Measurements from ENCODE around the gene ATP2B3. TPM values are rescaled to one million over a fixed set of nuclear protein-coding genes. Genes with fewer than 3 reads are reported as not detected.
A peak's percentile ranks its signal among the peaks of the same experiment; 100 is the strongest.

ATP2B3 gene
- total and polyA plus RNA-seq, 8 donors = 0.03 to 0.12 (median 0.04) TPM; not detected in 2

DNA sequence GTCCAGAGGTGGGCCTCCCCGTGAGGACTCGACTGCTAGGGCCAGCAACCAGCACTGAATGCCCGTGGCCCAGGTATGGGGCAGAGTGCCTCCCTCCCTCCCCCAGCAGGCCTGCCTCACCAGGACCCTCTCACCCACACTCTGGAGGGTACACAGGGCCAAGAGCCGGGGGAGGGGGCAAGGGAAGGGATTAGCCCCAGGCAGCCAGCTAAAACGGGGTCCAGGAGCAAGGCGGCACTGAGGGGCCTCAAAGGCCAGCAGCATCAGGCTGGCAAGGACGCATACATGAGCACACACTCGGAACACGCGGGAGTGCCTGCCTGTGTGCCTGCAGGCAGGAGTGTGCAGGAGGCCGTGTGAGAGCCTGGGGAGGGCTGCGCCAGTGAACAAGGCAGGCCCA is 111.2 kb downstream of the ATP2B3 start:
- no peaks in the 10 kb centered on the region for H3K36me3 ChIP-seq
- no peak for FAIRE-seq
- no peak overlapping the region for H3K27ac ChIP-seq
- H3K27me3 ChIP-seq = peaks cover 0 to under 1% (median 0%) of the 10 kb centered on the region in 4 donors
- 77 to 87% methylated on average over 10 to 12 of the region's 12 CpGs for WGBS, 2 donors
- TF ChIP-seq, protein P1, sequence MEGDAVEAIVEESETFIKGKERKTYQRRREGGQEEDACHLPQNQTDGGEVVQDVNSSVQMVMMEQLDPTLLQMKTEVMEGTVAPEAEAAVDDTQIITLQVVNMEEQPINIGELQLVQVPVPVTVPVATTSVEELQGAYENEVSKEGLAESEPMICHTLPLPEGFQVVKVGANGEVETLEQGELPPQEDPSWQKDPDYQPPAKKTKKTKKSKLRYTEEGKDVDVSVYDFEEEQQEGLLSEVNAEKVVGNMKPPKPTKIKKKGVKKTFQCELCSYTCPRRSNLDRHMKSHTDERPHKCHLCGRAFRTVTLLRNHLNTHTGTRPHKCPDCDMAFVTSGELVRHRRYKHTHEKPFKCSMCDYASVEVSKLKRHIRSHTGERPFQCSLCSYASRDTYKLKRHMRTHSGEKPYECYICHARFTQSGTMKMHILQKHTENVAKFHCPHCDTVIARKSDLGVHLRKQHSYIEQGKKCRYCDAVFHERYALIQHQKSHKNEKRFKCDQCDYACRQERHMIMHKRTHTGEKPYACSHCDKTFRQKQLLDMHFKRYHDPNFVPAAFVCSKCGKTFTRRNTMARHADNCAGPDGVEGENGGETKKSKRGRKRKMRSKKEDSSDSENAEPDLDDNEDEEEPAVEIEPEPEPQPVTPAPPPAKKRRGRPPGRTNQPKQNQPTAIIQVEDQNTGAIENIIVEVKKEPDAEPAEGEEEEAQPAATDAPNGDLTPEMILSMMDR (IDR thresholded peaks at IDR 0.05) = no peak
- intact Hi-C loops (cut with DNase I) = no loop called here
- no peaks in the 10 kb centered on the region for H3K4me1 ChIP-seq
- ATAC-seq = no peak
- H3K9me3 ChIP-seq = no peaks in the 10 kb centered on the region
- H3K4me3 ChIP-seq = no peak overlapping the region
- peak in 2 of 6 donors; percentile 42 to 49 for DNase-seq

DNA sequence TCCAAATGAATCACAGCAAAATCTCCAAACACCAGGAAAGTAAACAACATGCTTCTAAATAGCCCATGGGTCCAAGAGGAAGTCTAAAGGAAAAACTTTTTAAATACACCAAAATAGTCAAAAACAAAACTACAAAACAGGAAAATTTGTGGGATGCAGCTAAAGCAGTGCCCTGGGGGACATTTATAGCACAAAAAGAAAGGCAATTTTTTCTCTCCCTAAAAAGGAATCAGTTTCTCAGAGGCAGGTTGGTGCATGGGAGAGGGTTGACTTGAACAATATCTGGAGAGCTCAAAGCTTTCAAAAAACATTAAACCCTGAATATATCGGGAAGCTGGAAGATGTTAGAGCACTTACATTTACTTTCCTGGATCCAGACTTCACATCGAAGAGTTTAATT is 113.9 kb downstream of the ATP2B3 start:
- H3K4me1 ChIP-seq = no peaks in the 10 kb centered on the region
- FAIRE-seq (no peak), DNase-seq (no peak), ATAC-seq (no peak)
- 86 to 89% methylated on average over 2 of the region's 2 CpGs for WGBS, 2 donors
- H3K27ac ChIP-seq = no peak overlapping the region
- H3K9me3 ChIP-seq = no peaks in the 10 kb centered on the region
- TF ChIP-seq, protein P1 (IDR thresholded peaks at IDR 0.05) = no peak
- intact Hi-C loops (cut with DNase I) = no loop called here
- no peak overlapping the region for H3K4me3 ChIP-seq
- no peaks in the 10 kb centered on the region for H3K36me3 ChIP-seq
- H3K27me3 ChIP-seq = no peaks in the 10 kb centered on the region

DNA sequence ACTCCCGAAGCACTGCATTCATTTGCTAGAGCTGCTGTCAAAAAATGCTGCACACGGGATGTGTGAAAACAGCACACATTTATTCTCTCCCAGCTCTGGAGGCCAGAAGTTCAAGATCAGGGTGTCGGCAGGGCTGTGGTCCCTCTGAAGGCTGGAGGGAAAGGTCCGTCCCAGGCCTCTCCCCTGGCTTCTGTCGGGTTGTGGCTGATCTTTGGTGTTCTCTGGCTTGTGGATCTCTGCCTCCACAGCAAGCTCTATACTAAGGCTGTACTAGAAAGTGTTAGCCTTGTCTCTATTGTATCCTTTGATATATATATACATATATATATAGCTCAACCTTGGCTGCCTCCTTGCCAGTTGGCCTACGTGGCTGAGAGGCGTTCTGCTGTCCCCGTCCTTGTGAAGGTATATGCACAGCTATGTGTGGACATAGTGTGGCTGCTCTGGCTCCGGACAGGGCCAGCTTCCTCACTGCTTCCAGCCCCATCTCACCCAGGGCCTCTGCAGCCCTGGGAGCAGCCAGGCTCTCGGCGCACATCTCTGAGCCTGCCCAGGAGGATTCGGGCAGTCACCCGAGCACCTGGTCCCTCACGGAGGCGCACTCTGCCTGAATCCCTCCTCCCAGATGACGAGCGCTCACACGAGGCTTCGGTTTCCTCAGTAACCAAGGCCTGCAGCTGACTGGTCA is 114.6 kb downstream of the ATP2B3 start:
- no peak overlapping the region for H3K4me3 ChIP-seq
- FAIRE-seq (no peak), ATAC-seq (no peak), DNase-seq (peak in 1 of 6 donors; percentile 52)
- no peaks in the 10 kb centered on the region for H3K4me1 ChIP-seq
- intact Hi-C loops (cut with DNase I) = no loop called here
- H3K27ac ChIP-seq = no peak overlapping the region
- whole genome bisulfite sequencing, 2 donors = 87 to 92% methylated on average over 19 of the region's 19 CpGs
- H3K27me3 ChIP-seq = no peaks in the 10 kb centered on the region
- TF ChIP-seq, protein P1 (IDR thresholded peaks at IDR 0.05) = no peak
- H3K36me3 ChIP-seq = no peaks in the 10 kb centered on the region
- H3K9me3 ChIP-seq = no peaks in the 10 kb centered on the region

Other genes starting within 250 kb of the ATP2B3 start
- gene PNMA6F, start 195.9 kb upstream of the ATP2B3 start, total RNA-seq = not detected
- under 1 TPM in 1 of 2 donors, not detected in 1; 0.12 TPM for gene PNMA6F, start 195.9 kb upstream of the ATP2B3 start, polyA plus RNA-seq
- 1 to 10 TPM; 4.9 to 9.9 (median 7.0) TPM for gene ZNF275, start 183.5 kb upstream of the ATP2B3 start, total RNA-seq
- gene ZNF275, start 183.5 kb upstream of the ATP2B3 start, polyA plus RNA-seq = 1 to 10 TPM; 3.7 to 5.6 TPM
- gene PNMA6E, start 116.3 kb upstream of the ATP2B3 start, total RNA-seq = not detected
- not detected for gene PNMA6E, start 116.3 kb upstream of the ATP2B3 start, polyA plus RNA-seq
- gene ZFP92, start 106.2 kb upstream of the ATP2B3 start, total RNA-seq = under 1 TPM; 0.28 to 1.00 (median 0.42) TPM
- under 1 TPM; 0.34 to 0.45 TPM for gene ZFP92, start 106.2 kb upstream of the ATP2B3 start, polyA plus RNA-seq
- under 1 TPM in 5 of 6 donors, not detected in 1; 0.19 to 0.59 (median 0.37) TPM for gene TREX2, start 71.6 kb upstream of the ATP2B3 start, total RNA-seq
- under 1 TPM; 0.89 to 0.91 TPM for gene TREX2, start 71.6 kb upstream of the ATP2B3 start, polyA plus RNA-seq
- gene HAUS7, start 47.1 kb upstream of the ATP2B3 start, total RNA-seq = 10 to 100 TPM in 1 of 6 donors, 1 to 10 TPM in 5; 4.9 to 12.0 (median 8.7) TPM
- 10 to 100 TPM; 37.6 to 44.1 TPM for gene HAUS7, start 47.1 kb upstream of the ATP2B3 start, polyA plus RNA-seq
- gene BGN, start 22.7 kb upstream of the ATP2B3 start, total RNA-seq = 100 to 1,000 TPM in 1 of 6 donors, 10 to 100 TPM in 2, 1 to 10 TPM in 3; 4.0 to 113 (median 15.0) TPM
- 10 to 100 TPM; 20.2 to 24.5 TPM for gene BGN, start 22.7 kb upstream of the ATP2B3 start, polyA plus RNA-seq
- gene CCNQ, start 81.5 kb downstream of the ATP2B3 start, total RNA-seq = 10 to 100 TPM in 1 of 6 donors, 1 to 10 TPM in 5; 6.7 to 10.6 (median 8.1) TPM
- gene CCNQ, start 81.5 kb downstream of the ATP2B3 start, polyA plus RNA-seq = 10 to 100 TPM; 26.3 to 32.1 TPM
- gene DUSP9, start 129.6 kb downstream of the ATP2B3 start, total RNA-seq = under 1 TPM in 3 of 6 donors, not detected in 3; 0.09 to 0.28 (median 0.14) TPM
- gene DUSP9, start 129.6 kb downstream of the ATP2B3 start, polyA plus RNA-seq = under 1 TPM in 1 of 2 donors, not detected in 1; 0.07 TPM
- gene PNCK, start 156.2 kb downstream of the ATP2B3 start, total RNA-seq = under 1 TPM in 3 of 6 donors, not detected in 3; 0.35 to 0.67 (median 0.49) TPM
- under 1 TPM; 0.28 to 0.99 TPM for gene PNCK, start 156.2 kb downstream of the ATP2B3 start, polyA plus RNA-seq
- 10 to 100 TPM in 4 of 6 donors, 1 to 10 TPM in 2; 8.4 to 15.8 (median 11.1) TPM for gene SLC6A8, start 170.3 kb downstream of the ATP2B3 start, total RNA-seq
- gene SLC6A8, start 170.3 kb downstream of the ATP2B3 start, polyA plus RNA-seq = 10 to 100 TPM; 12.3 to 14.4 TPM
- gene BCAP31, start 206.7 kb downstream of the ATP2B3 start, total RNA-seq = 100 to 1,000 TPM in 2 of 6 donors, 10 to 100 TPM in 4; 72.2 to 118 (median 88.4) TPM
- gene BCAP31, start 206.7 kb downstream of the ATP2B3 start, polyA plus RNA-seq = 10 to 100 TPM; 66.3 to 90.1 TPM
- 10 to 100 TPM in 3 of 6 donors, 1 to 10 TPM in 3; 5.8 to 13.2 (median 9.8) TPM for gene ABCD1, start 207.2 kb downstream of the ATP2B3 start, total RNA-seq
- gene ABCD1, start 207.2 kb downstream of the ATP2B3 start, polyA plus RNA-seq = 10 to 100 TPM in 1 of 2 donors, 1 to 10 TPM in 1; 6.7 to 11.9 TPM
- gene PLXNB3, start 246.6 kb downstream of the ATP2B3 start, total RNA-seq = 1 to 10 TPM; 4.0 to 9.0 (median 5.2) TPM
- 10 to 100 TPM; 22.9 to 28.6 TPM for gene PLXNB3, start 246.6 kb downstream of the ATP2B3 start, polyA plus RNA-seq